IMR-90 (cell line): ENCODE results near the gene ADAMTSL1. TPM values are rescaled to one million over a fixed set of nuclear protein-coding genes. Genes with fewer than 3 reads are reported as not detected.

Experiments
- ATAC-seq: fragments of 200-7000 bp; cut with Tn5 transposase; 2 replicates; pipeline ENCODE4 v1.9.1; 2020; ENCODE audit warnings: low read depth, mild to moderate bottlenecking, moderate library complexity
- BruUV-seq: library from RNA; stranded (reverse); fragments of 400-500 nt; replicated peaks from 2 replicates; lab custom pipeline; 2021; lab: Mats Ljungman, UMichigan
- CTCF ChIA-PET: fragments of 300-600 bp; formaldehyde crosslinking; extraction: SDS; loops from one replicate; lab custom pipeline; 2021; ENCODE audit warnings: antibody characterized with exemption; lab: Yijun Ruan, JAX
- POLR2A ChIA-PET: fragments of 300-600 bp; sonication (Branson Sonifier 250); formaldehyde crosslinking; loops from one replicate; lab custom pipeline; 2022; ENCODE audit warnings: antibody characterized with exemption; ENCODE audit not compliant: unreplicated experiment; lab: Charles Lee
- DNase-seq: peaks from one replicate; pipeline ENCODE4 v3.0.0; 2013
- H2AFZ ChIP-seq: replicated peaks from 2 replicates; pipeline ENCODE3; 2013; ENCODE audit warnings: low read length, mild to moderate bottlenecking; ENCODE audit not compliant: poor library complexity
- H2AK5ac ChIP-seq: 2 replicates; pipeline ENCODE4 v1.6.1; 2013; ENCODE audit warnings: low read depth, low read length, inconsistent platforms
- H2AK9ac ChIP-seq: replicated peaks from 2 replicates; pipeline ENCODE3; 2013; ENCODE audit warnings: mild to moderate bottlenecking, low read depth, low read length, moderate library complexity; ENCODE audit not compliant: poor library complexity
- H2BK120ac ChIP-seq: 2 replicates; pipeline ENCODE4 v1.6.1; 2013; ENCODE audit warnings: low read depth, low read length, inconsistent platforms
- H2BK15ac ChIP-seq: 3 replicates; pipeline ENCODE4 v1.6.1; 2013; ENCODE audit warnings: low read depth, low read length, inconsistent platforms
- H2BK20ac ChIP-seq: 2 replicates; pipeline ENCODE4 v1.6.1; 2013; ENCODE audit warnings: low read depth, mild to moderate bottlenecking, inconsistent platforms, low read length, moderate library complexity
- H2BK5ac ChIP-seq: 2 replicates; pipeline ENCODE4 v1.6.1; 2013; ENCODE audit warnings: mild to moderate bottlenecking, low read depth, low read length, inconsistent platforms; ENCODE audit not compliant: poor library complexity, severe bottlenecking
- H3K14ac ChIP-seq: replicated peaks from 2 replicates; pipeline ENCODE4 v1.6.1; 2013; ENCODE audit warnings: low read depth, low read length, inconsistent platforms
- H3K18ac ChIP-seq: 2 replicates; pipeline ENCODE4 v1.6.1; 2013; ENCODE audit warnings: low read depth, low read length, control low read depth
- H3K23ac ChIP-seq: 2 replicates; pipeline ENCODE4 v1.6.1; 2013; ENCODE audit warnings: low read depth, low read length, inconsistent platforms
- H3K27ac ChIP-seq: 2 replicates; pipeline ENCODE4 v1.5.1; 2013; ENCODE audit warnings: mild to moderate bottlenecking, control low read depth, low read length; ENCODE audit not compliant: insufficient read depth
- H3K27me3 ChIP-seq: 2 replicates; pipeline ENCODE4 v1.6.1; 2013; ENCODE audit warnings: low read length; ENCODE audit not compliant: control insufficient read depth, insufficient read depth
- H3K36me3 ChIP-seq: 2 replicates; pipeline ENCODE4 v1.6.1; 2013; ENCODE audit warnings: low read length, mixed read lengths; ENCODE audit not compliant: control insufficient read depth, insufficient read depth
- H3K4ac ChIP-seq: 2 replicates; pipeline ENCODE4 v1.6.1; 2013; ENCODE audit warnings: low read depth, low read length, inconsistent platforms
- H3K4me1 ChIP-seq: 2 replicates; pipeline ENCODE4 v1.6.1; 2013; ENCODE audit warnings: low read length, mixed read lengths; ENCODE audit not compliant: control insufficient read depth, insufficient read depth
- H3K4me2 ChIP-seq: 2 replicates; pipeline ENCODE4 v1.6.1; 2013; ENCODE audit warnings: low read depth, mild to moderate bottlenecking, control low read depth, low read length, moderate library complexity
- H3K4me3 ChIP-seq: 2 replicates; pipeline ENCODE4 v1.5.1; 2013; ENCODE audit warnings: low read depth, mild to moderate bottlenecking, control low read depth, low read length, moderate library complexity; ENCODE audit not compliant: insufficient read depth
- H3K56ac ChIP-seq: 2 replicates; pipeline ENCODE4 v1.6.1; 2013; ENCODE audit warnings: low read length, inconsistent platforms; ENCODE audit not compliant: insufficient read depth; ENCODE audit errors: extremely low read depth
- H3K79me1 ChIP-seq, 2 experiments: 2 replicates each; pipeline ENCODE4 v1.6.1; 2013; ENCODE audit warnings: low read length in 2 of 2, inconsistent platforms in 1 of 2, low read depth in 1 of 2
- H3K9ac ChIP-seq: 2 replicates; pipeline ENCODE4 v1.6.1; 2013; ENCODE audit warnings: low read depth, low read length, control low read depth
- H3K9me1 ChIP-seq: 2 replicates; pipeline ENCODE4 v1.6.1; 2013; ENCODE audit warnings: low read length, inconsistent platforms; ENCODE audit not compliant: insufficient read depth
- H3K9me3 ChIP-seq: 2 replicates; pipeline ENCODE4 v1.6.1; 2013; ENCODE audit warnings: low read length; ENCODE audit not compliant: control insufficient read depth, insufficient read depth
- H4K20me1 ChIP-seq: 2 replicates; pipeline ENCODE4 v1.6.1; 2013; ENCODE audit warnings: low read length, inconsistent platforms; ENCODE audit not compliant: insufficient read depth
- H4K5ac ChIP-seq: 2 replicates; pipeline ENCODE4 v1.6.1; 2013; ENCODE audit warnings: mild to moderate bottlenecking, low read depth, low read length, control low read depth
- H4K8ac ChIP-seq, 2 experiments: 2 replicates each; pipeline ENCODE4 v1.6.1; 2013; ENCODE audit warnings: low read depth in 2 of 2, low read length in 2 of 2, control low read depth in 1 of 2, inconsistent platforms in 1 of 2
- H4K91ac ChIP-seq: 2 replicates; pipeline ENCODE4 v1.6.1; 2013; ENCODE audit warnings: low read depth, low read length, inconsistent platforms; ENCODE audit not compliant: insufficient read depth
- FOS ChIP-seq: fragments of 150-350 bp; IDR thresholded peaks from 2 replicates; pipeline ENCODE4 v1.6.1; 2016; ENCODE audit warnings: low read depth, low read length
- MAFK ChIP-seq: IDR thresholded peaks from 2 replicates; pipeline ENCODE4 v1.6.1; 2012; ENCODE audit warnings: low read depth, low read length, improper control_type of control experiment
- MXI1 ChIP-seq: IDR thresholded peaks from 2 replicates; pipeline ENCODE4 v1.6.1; 2012; ENCODE audit warnings: low read depth, mild to moderate bottlenecking, low read length, moderate library complexity, borderline replicate concordance
- RAD21 ChIP-seq: IDR thresholded peaks from 2 replicates; pipeline ENCODE4 v1.6.1; 2012; ENCODE audit warnings: low read length, improper control_type of control experiment
- RCOR1 ChIP-seq: IDR thresholded peaks from 2 replicates; pipeline ENCODE4 v1.6.1; 2012; ENCODE audit warnings: mild to moderate bottlenecking, low read length, improper control_type of control experiment; ENCODE audit not compliant: insufficient replicate concordance
- WGBS, 2 experiments: methylation state at CpG; one replicate each; pipeline versions ENCODE4 v1.1.5 to v1.1.7; 2013; ENCODE audit warnings: missing lambda C conversion rate in 2 of 2; ENCODE audit not compliant: insufficient read length in 1 of 2; ENCODE audit errors: extremely low coverage in 2 of 2; 5-methylcytosine and 5-hydroxymethylcytosine counted together
- dilution Hi-C: fragments of 300-500 bp; cut with HindIII; formaldehyde crosslinking; loops from one replicate; pipeline ENCODE4 v1.14.3; 2018; ENCODE audit warnings: low sequenced_read_pairs; ENCODE audit not compliant: unreplicated experiment
- in situ Hi-C: fragments of 300-500 bp; cut with MboI; formaldehyde crosslinking; loops from 3 replicates; pipeline ENCODE4 v1.14.3; 2019; ENCODE audit warnings: low sequenced_read_pairs, inconsistent platforms, mixed read lengths
- intact Hi-C: fragments of 100-400 bp; cut with micrococcal nuclease; formaldehyde crosslinking; loops from 2 replicates; pipeline ENCODE4 v1.10.0; 2022
- polyA plus RNA-seq, 3 experiments: library from polyadenylated mRNA; depleted of rRNA; stranded (reverse); fragments of >200 nt; gene quantifications; 2 replicates each; pipeline ENCODE4 v1.2.3, GENCODE V29; 2012; ENCODE audit warnings: low replicate concordance in 1 of 3
- total RNA-seq: library from RNA; depleted of rRNA; stranded (reverse); fragments of >200 nt; gene quantifications from 2 replicates; pipeline ENCODE4 v1.2.3, GENCODE V29; 2012

ADAMTSL1 gene
- total and polyA plus RNA-seq, 2 of the 4 experiments (the other 2 are of a cell fraction): 38.2 to 62.2 TPM

DNA sequence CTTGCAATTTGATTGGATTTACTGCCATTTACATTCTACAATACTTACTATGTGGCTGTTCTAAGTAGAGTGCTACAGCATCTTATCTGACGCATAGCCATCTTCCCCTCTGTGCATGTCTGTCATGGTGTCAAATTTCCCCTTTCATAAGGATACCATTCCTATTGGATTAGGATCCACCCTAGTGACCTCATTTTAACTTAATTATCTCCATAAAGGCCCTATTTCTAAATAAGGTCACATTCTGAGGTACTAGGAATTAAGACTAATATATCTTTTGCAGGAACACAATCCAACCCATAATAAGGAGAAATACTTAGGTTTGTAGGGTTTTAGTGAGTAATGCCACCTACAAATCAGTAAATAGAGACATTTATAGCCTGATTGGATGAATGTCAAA is 268.0 kb downstream of the ADAMTSL1 start:
- no peak overlapping the region for H2AK9ac ChIP-seq
- no TSS peak for BruUV-seq
- H3K56ac ChIP-seq: no peak overlapping the region
- in situ Hi-C loops (no loop called here), intact Hi-C loops (no loop called here), dilution Hi-C loops (no loop called here)
- no peak overlapping the region for H3K4ac ChIP-seq
- WGBS, 2 experiments: no CpG with 5 or more reads among the region's 1 CpG
- no peaks in the 10 kb centered on the region for H3K36me3 ChIP-seq
- DNase-seq (no peak), ATAC-seq (no peak)
- H3K18ac ChIP-seq: no peak overlapping the region
- CTCF ChIA-PET: no interaction called here
- H3K9ac ChIP-seq: no peak overlapping the region
- POLR2A ChIA-PET: no interaction called here
- no peak overlapping the region for H3K27ac ChIP-seq
- H3K9me3 ChIP-seq: no peaks in the 10 kb centered on the region
- H3K9me1 ChIP-seq: no peaks in the 10 kb centered on the region; the same call in 1 of the 2 replicates
- H3K4me3 ChIP-seq: no peak overlapping the region
- no peak overlapping the region for H2BK20ac ChIP-seq
- no peak overlapping the region for H3K14ac ChIP-seq
- no peak overlapping the region for H2AK5ac ChIP-seq
- H3K4me1 ChIP-seq: no peaks in the 10 kb centered on the region; the same call in 1 of the 2 replicates
- H2BK5ac ChIP-seq: no peak overlapping the region
- H2BK15ac ChIP-seq: no peak overlapping the region
- H4K91ac ChIP-seq: no peak overlapping the region
- H3K27me3 ChIP-seq: no peaks in the 10 kb centered on the region
- H4K5ac ChIP-seq: no peak overlapping the region
- no peak overlapping the region for H2BK120ac ChIP-seq
- H4K8ac ChIP-seq: no peak overlapping the region
- TF ChIP-seq RCOR1 (no peak), MAFK (no peak), FOS (no peak), MXI1 (no peak), RAD21 (no peak)
- no peak overlapping the region for H3K4me2 ChIP-seq
- H3K79me1 ChIP-seq: no peaks in the 10 kb centered on the region
- H4K20me1 ChIP-seq: no peaks in the 10 kb centered on the region
- H2AFZ ChIP-seq: no peak overlapping the region
- no peak overlapping the region for H3K23ac ChIP-seq
